Measurements from ENCODE around the gene DOK7. TPM values are rescaled to one million over a fixed set of nuclear protein-coding genes. Genes with fewer than 3 reads are reported as not detected.

The DOK7 gene
- total and polyA plus RNA-seq, 2 donors (not counting 3 experiments of a cell fraction or from before 2014, with no cell fraction given) = not detected

- POLR2A ChIA-PET = no interaction called here
- H3K79me2 ChIP-seq (ENCODE audit: control insufficient read depth, insufficient read depth, low read length) = no peaks in the 10 kb centered on the region
- H4K20me1 ChIP-seq (replicated peaks; ENCODE audit: control insufficient read depth, extremely low read depth, insufficient read depth, low read length) = no peaks in the 10 kb centered on the region
- dilution Hi-C loops (cut with MboI; ENCODE audit: extremely low pct_ligation_motif_present, low sequenced_read_pairs) (no loop called here), intact Hi-C loops (cut with micrococcal nuclease) (loop anchor here (10.0 kb wide), 1 partner anchor 455 kb away; no protein-coding TSS in a partner anchor)
- H3K9ac ChIP-seq (replicated peaks; ENCODE audit: extremely low read depth, insufficient read depth, low read length) = no peak overlapping the region
- H3K4me2 ChIP-seq (ENCODE audit: insufficient read depth, low read length) = no peak overlapping the region
- CTCF ChIA-PET = interaction anchor here (1.3 kb wide), 1 partner anchor 9 kb away, joined by 6 read pairs; no protein-coding TSS in a partner anchor
- H3K4me3 ChIP-seq (replicated peaks in 1 of 3; ENCODE audit: insufficient read depth in 1 of 3, low read depth in 1 of 3, low read length in 3 of 3) = no peak overlapping the region
- BruUV-seq (replicated peaks) = no TSS peak
- no peaks in the 10 kb centered on the region for H3K4me1 ChIP-seq (ENCODE audit: control insufficient read depth, extremely low read depth, insufficient read depth, low read length)
- no peaks in the 10 kb centered on the region for H3K9me3 ChIP-seq (replicated peaks; ENCODE audit: control insufficient read depth, insufficient read depth, low read length)
- H3K27ac ChIP-seq (ENCODE audit: insufficient read depth, low read depth, low read length) = no peak overlapping the region
- peaks cover 4 to 13% of the 10 kb centered on the region in 2 experiments for H3K27me3 ChIP-seq (ENCODE audit: control insufficient read depth in 2 of 2, insufficient read depth in 2 of 2, low read length in 2 of 2)
- no peak for DNase-seq (ENCODE audit: low read depth, low spot score)
- H3K9me1 ChIP-seq (replicated peaks; ENCODE audit: control insufficient read depth, extremely low read depth, insufficient read depth, low read length) = no peaks in the 10 kb centered on the region
- FAIRE-seq = no peak
- no peak overlapping the region for H2AFZ ChIP-seq (ENCODE audit: low read depth, low read length)
- no peaks in the 10 kb centered on the region for H3K36me3 ChIP-seq (ENCODE audit: control insufficient read depth in 2 of 2, extremely low read depth in 1 of 2, insufficient read depth in 2 of 2, low read length in 2 of 2)
- TF ChIP-seq POLR2AphosphoS5 (IDR thresholded peaks at IDR 0.05; ENCODE audit: insufficient read depth, low read depth, low read length) (no peak), CTCF (IDR thresholded peaks at IDR 0.05; ENCODE audit: extremely low read depth in 1 of 2, insufficient read depth in 1 of 2, low read depth in 1 of 2, low read length in 2 of 2) (no peak), EZH2 (IDR thresholded peaks at IDR 0.05; ENCODE audit: borderline replicate concordance, low read depth, low read length, severe bottlenecking) (no peak), FOS (IDR thresholded peaks at IDR 0.05; ENCODE audit: borderline replicate concordance, insufficient read depth, low read length) (no peak), MYC (IDR thresholded peaks at IDR 0.05; ENCODE audit: low read depth, low read length) (no peak), JUN (IDR thresholded peaks at IDR 0.05; ENCODE audit: borderline replicate concordance, insufficient read depth, insufficient read length, low read depth) (no peak)
These were observed 26.4 kb downstream of the DOK7 start for GRCh38 chr4:3489451-3489962.

Measured in endothelial cell of umbilical vein (primary cell).